HepG2 (cell line): ENCODE data around the gene NOP9. TPM values are rescaled to one million over a fixed set of nuclear protein-coding genes. Genes with fewer than 3 reads are reported as not detected.

Source experiments
- ATF3 ChIP-seq: sonication (generic); formaldehyde crosslinking; IDR thresholded peaks from 2 replicates; pipeline ENCODE4 v1.4.0; 2020; ENCODE audit warnings: missing genetic modification reagents
- BRCA1 ChIP-seq: sonication (generic); formaldehyde crosslinking; IDR thresholded peaks from 2 replicates; pipeline ENCODE4 v1.4.0; 2020; ENCODE audit warnings: missing genetic modification reagents
- CSRNP1 ChIP-seq: sonication (generic); formaldehyde crosslinking; IDR thresholded peaks from 2 replicates; pipeline ENCODE4 v1.8.1; 2023; ENCODE audit warnings: mild to moderate bottlenecking, missing genetic modification reagents
- FOXP1 ChIP-seq, 2 experiments: fragments of 450-650 bp in 1 of 2; IDR thresholded peaks; 2 replicates each; pipeline ENCODE4 v1.6.1; 2017 to 2018; ENCODE audit warnings: antibody characterized with exemption in 1 of 2
- HNRNPH1 ChIP-seq: fragments of 200-400 bp; formaldehyde crosslinking; optimal IDR thresholded peaks from 2 replicates; pipeline ENCODE3; 2017; ENCODE audit warnings: mild to moderate bottlenecking, low read depth, low read length
- KLF16 ChIP-seq, 2 experiments: sonication (generic) in 1 of 2; formaldehyde crosslinking in 1 of 2; IDR thresholded peaks; 2 replicates each; pipeline versions ENCODE4 v1.6.1 to v1.8.0; 2016 to 2023; ENCODE audit warnings: missing genetic modification reagents in 2 of 2, missing compliant biosample characterization in 1 of 2
- KLF9 ChIP-seq: IDR thresholded peaks from 2 replicates; pipeline ENCODE4 v1.6.1; 2016; ENCODE audit warnings: low read depth
- MBD4 ChIP-seq: IDR thresholded peaks from 2 replicates; pipeline ENCODE4 v1.6.1; 2012; ENCODE audit warnings: low read length, inconsistent platforms, borderline replicate concordance
- NFIC ChIP-seq: IDR thresholded peaks from 2 replicates; pipeline ENCODE4 v1.6.1; 2012; ENCODE audit warnings: mild to moderate bottlenecking, low read length, inconsistent platforms
- NPAS2 ChIP-seq: sonication (generic); formaldehyde crosslinking; IDR thresholded peaks from 2 replicates; pipeline ENCODE4 v1.8.0; 2022; ENCODE audit warnings: mild to moderate bottlenecking, missing genetic modification reagents, borderline replicate concordance
- PHF21A ChIP-seq: sonication (generic); formaldehyde crosslinking; IDR thresholded peaks from 2 replicates; pipeline ENCODE4 v1.5.0; 2020; ENCODE audit warnings: mild to moderate bottlenecking, missing genetic modification reagents
- PRDM4 ChIP-seq: sonication (generic); formaldehyde crosslinking; IDR thresholded peaks from 2 replicates; pipeline ENCODE4 v1.9.0; 2021; ENCODE audit warnings: missing genetic modification reagents, borderline replicate concordance
- PTBP1 ChIP-seq: fragments of 200-400 bp; formaldehyde crosslinking; IDR thresholded peaks from 2 replicates; pipeline ENCODE4 v1.6.1; 2018; ENCODE audit warnings: low read length, low read depth; ENCODE audit not compliant: poor library complexity, severe bottlenecking
- ZNF136 ChIP-seq: sonication (generic); formaldehyde crosslinking; IDR thresholded peaks from 2 replicates; pipeline ENCODE4 v1.8.1; 2022; ENCODE audit warnings: low read depth, mild to moderate bottlenecking, moderate library complexity, missing genetic modification reagents
- ZNF230 ChIP-seq: sonication (generic); formaldehyde crosslinking; IDR thresholded peaks from 2 replicates; pipeline ENCODE4 v1.4.0; 2020; ENCODE audit warnings: mild to moderate bottlenecking, missing genetic modification reagents
- ZNF337 ChIP-seq: sonication (generic); formaldehyde crosslinking; IDR thresholded peaks from 2 replicates; pipeline ENCODE4 v1.5.1; 2020; ENCODE audit warnings: missing genetic modification reagents, low read depth, mild to moderate bottlenecking, borderline replicate concordance
- ZNF33A ChIP-seq: sonication (generic); formaldehyde crosslinking; IDR thresholded peaks from 2 replicates; pipeline ENCODE4 v1.5.1; 2020; ENCODE audit warnings: missing genetic modification reagents, mild to moderate bottlenecking, moderate library complexity, borderline replicate concordance
- ZNF414 ChIP-seq: sonication (generic); formaldehyde crosslinking; IDR thresholded peaks from 2 replicates; pipeline ENCODE4 v1.5.0; 2020; ENCODE audit warnings: missing genetic modification reagents
- ZNF569 ChIP-seq: sonication (generic); formaldehyde crosslinking; IDR thresholded peaks from 2 replicates; pipeline ENCODE4 v1.5.0; 2020; ENCODE audit warnings: mild to moderate bottlenecking, missing genetic modification reagents, moderate library complexity, borderline replicate concordance
- ZSCAN20 ChIP-seq: sonication (generic); formaldehyde crosslinking; IDR thresholded peaks from 2 replicates; pipeline ENCODE4 v1.4.0; 2020; ENCODE audit warnings: missing genetic modification reagents, mild to moderate bottlenecking, borderline replicate concordance
- polyA plus RNA-seq, 8 experiments: library from polyadenylated mRNA; depleted of rRNA in 3 of 8; stranded (reverse) in 7 of 8; unstranded in 1 of 8; fragments of >200 nt; fragmentation: Illumina TruSeq in 4 of 8; extraction: Trizol in 4 of 8; gene quantifications; 2 replicates each; pipeline versions ENCODE4 v1.2.1 to v1.2.3, GENCODE V29; 2011 to 2016; ENCODE audit warnings: low read depth in 4 of 8, missing spikeins in 1 of 8, mixed read lengths in 1 of 8; ENCODE audit not compliant: insufficient read depth in 1 of 8
- total RNA-seq, 5 experiments: library from RNA; depleted of rRNA; stranded (reverse); fragments of >200 nt; fragmentation: Illumina TruSeq; extraction: Trizol; gene quantifications; 2 replicates each; pipeline ENCODE4 v1.2.3, GENCODE V29; 2016; ENCODE audit warnings: low read depth in 1 of 5
- TF ChIP-seq, protein P1 (sequence below): sonication (generic); formaldehyde crosslinking; IDR thresholded peaks from 2 replicates; pipeline ENCODE4 v1.4.0; 2020; ENCODE audit warnings: mild to moderate bottlenecking, missing genetic modification reagents
- TF ChIP-seq, protein P2 (sequence below): IDR thresholded peaks from 2 replicates; pipeline ENCODE4 v1.6.1; 2016

Gene NOP9
- total and polyA plus RNA-seq, 2 of the 13 experiments (the other 11 are each of a cell fraction or from before 2014, with no cell fraction given), result 24.5 to 61.6 TPM

DNA sequence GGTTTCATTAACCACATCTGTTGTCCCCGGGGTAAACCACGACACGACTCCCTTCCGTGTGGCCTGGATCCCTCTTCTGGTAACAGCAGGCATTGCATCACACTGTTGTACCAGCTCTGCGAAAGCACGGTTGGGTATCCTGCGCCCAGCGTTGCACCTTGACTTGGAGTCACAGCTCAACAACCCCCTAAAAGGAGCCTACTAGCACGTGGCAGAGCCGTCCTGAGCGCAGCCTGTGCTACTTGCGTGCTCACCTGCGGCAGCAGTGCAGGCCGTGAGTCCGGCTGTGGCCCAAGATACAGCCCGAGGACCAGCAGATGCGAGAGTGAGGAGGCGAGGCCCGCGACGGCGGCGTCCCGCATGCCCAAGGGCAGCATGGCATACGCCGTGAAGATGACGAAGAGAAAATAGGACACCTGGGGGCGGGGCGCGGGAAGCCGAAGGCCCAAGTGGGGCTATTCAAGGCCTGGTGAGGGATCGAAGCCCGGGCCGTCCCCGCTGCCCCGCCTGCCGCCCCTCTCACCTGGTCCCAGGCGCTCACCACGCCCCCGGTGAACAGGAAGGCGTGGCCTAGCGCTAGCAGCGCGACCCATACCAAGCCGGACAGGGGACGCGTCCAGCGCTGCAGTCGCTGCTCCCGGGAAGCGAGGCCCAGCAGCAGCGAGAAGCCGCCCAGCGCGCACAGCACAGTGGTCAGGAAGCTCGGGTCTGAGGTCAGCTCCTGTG lies 32.8 kb downstream of the NOP9 start (continued):
- TF ChIP-seq KLF9 (CRISPR knock-in tag) (peak; percentile 74; the same call in 1 of the 2 replicates), ZNF33A (CRISPR knock-in tag) (no peak), PRDM4 (CRISPR knock-in tag) (peak; percentile 80; the same call in 1 of the 2 replicates), KLF16 (CRISPR knock-in tag; IDR thresholded peaks at IDR 0.05) (peak in 1 of 2 experiments; percentile 70; a peak in 2 of 4 replicates), ZNF136 (peak; percentile 96), MBD4 (no peak), NFIC (no peak), PTBP1 (peak; percentile 92), HNRNPH1 (no peak), ATF3 (CRISPR knock-in tag) (peak; percentile 55), FOXP1 (IDR thresholded peaks at IDR 0.05) (no peak), FOXP1 (CRISPR knock-in tag; IDR thresholded peaks at IDR 0.05) (peak; percentile 53), CSRNP1 (CRISPR knock-in tag) (peak; percentile 96; the same call in 1 of the 2 replicates), ZNF337 (CRISPR knock-in tag) (no peak), ZSCAN20 (CRISPR knock-in tag) (no peak), ZNF569 (CRISPR knock-in tag) (no peak; the same call in 1 of the 2 replicates), BRCA1 (CRISPR knock-in tag) (no peak), ZNF414 (CRISPR knock-in tag) (peak; percentile 99; the same call in 1 of the 2 replicates), PHF21A (peak; percentile 67; the same call in 1 of the 2 replicates), ZNF230 (peak; percentile 98), NPAS2 (CRISPR knock-in tag) (no peak)
- TF ChIP-seq, protein P1, sequence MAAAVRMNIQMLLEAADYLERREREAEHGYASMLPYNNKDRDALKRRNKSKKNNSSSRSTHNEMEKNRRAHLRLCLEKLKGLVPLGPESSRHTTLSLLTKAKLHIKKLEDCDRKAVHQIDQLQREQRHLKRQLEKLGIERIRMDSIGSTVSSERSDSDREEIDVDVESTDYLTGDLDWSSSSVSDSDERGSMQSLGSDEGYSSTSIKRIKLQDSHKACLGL (CRISPR knock-in tag), result peak; percentile 99
- TF ChIP-seq, protein P2, sequence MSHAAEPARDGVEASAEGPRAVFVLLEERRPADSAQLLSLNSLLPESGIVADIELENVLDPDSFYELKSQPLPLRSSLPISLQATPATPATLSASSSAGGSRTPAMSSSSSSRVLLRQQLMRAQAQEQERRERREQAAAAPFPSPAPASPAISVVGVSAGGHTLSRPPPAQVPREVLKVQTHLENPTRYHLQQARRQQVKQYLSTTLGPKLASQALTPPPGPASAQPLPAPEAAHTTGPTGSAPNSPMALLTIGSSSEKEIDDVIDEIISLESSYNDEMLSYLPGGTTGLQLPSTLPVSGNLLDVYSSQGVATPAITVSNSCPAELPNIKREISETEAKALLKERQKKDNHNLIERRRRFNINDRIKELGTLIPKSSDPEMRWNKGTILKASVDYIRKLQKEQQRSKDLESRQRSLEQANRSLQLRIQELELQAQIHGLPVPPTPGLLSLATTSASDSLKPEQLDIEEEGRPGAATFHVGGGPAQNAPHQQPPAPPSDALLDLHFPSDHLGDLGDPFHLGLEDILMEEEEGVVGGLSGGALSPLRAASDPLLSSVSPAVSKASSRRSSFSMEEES (CRISPR knock-in tag), result peak; percentile 70
